HS-27A (cell line): ENCODE data around the gene ZNF330.
"Not testable (repeated sequence)": the region's sequence is repeated elsewhere in the genome, so short reads cannot be mapped to it uniquely, and the experiment has no call there.

Experiments used
- DNase-seq: peaks from one replicate; pipeline ENCODE4 v3.0.0-alpha.2; 2012; ENCODE audit warnings: low read depth, missing footprints

Gene ZNF330

GRCh38 chr4:141220691-141221659 lies at the start of gene ZNF330:
Gene ZNF330, plus strand, starts transcription at chr4:141220895. Its CDS starts 1,477 bp downstream, at chr4:141222372.
- peak; percentile 89 for DNase-seq

GRCh38 chr4:141174457-141174856 lies 46.2 kb upstream of the ZNF330 start:
- no peak for DNase-seq

DNA sequence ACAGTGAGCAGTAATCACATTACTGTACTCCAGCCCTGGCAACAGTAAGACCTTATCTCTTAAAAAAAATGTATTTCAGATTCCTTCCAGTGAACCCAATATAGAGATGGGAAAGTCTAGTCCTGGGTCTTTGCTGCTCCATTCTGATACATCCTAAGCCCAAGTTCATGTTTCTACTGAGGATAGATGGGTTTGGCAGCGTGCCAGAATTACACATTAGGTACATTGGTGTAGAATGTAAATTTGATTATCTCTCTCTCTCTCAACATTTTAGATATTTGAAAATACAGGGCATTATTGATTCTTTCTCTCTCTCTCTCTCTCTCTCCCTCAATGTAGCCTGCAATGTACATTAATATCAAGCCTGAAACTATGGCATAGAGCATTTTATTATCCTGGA lies 43.5 kb upstream of the ZNF330 start:
- DNase-seq: no peak

DNA sequence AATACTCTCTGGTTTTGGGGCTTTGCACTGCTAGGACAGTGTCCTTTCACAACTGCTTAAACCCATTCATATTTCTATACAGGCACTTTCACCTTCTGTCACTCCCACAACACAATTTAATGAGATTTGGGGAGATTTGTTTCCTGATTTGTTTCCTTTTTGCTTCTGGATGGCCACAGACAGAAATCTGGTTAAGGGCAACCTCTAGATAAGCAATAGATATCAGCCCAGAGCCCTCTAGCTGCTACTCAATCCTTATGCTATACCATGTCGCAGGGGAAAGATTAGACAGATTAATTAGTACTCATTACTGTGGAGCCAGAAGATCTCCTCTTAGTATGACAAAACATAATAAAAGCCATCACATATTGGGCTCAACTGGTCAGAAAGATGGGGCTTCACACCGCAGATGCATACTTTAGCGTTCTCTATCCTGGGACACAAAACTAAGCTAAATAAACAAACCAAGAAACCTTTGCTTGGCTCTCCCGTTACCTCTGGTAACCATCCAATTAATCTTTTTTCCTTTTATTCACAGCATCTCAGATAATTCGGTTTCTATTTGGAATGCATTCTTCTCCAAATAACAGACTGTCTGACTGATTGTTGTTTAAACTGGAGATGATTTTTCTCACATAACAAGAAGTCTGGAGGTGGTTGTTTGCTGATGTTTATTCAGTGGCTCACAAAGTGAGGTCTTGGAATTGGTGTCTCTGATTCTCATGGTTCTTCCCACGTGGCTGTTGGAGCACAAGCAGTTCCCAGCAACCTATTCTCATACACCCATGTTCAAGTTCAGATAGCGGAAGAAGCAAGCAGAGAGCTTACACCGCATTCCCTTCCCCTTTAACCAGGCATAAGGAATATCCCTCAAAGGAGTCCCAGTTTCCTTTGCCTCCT lies 41.0 kb upstream of the ZNF330 start:
- DNase-seq: no peak

DNA sequence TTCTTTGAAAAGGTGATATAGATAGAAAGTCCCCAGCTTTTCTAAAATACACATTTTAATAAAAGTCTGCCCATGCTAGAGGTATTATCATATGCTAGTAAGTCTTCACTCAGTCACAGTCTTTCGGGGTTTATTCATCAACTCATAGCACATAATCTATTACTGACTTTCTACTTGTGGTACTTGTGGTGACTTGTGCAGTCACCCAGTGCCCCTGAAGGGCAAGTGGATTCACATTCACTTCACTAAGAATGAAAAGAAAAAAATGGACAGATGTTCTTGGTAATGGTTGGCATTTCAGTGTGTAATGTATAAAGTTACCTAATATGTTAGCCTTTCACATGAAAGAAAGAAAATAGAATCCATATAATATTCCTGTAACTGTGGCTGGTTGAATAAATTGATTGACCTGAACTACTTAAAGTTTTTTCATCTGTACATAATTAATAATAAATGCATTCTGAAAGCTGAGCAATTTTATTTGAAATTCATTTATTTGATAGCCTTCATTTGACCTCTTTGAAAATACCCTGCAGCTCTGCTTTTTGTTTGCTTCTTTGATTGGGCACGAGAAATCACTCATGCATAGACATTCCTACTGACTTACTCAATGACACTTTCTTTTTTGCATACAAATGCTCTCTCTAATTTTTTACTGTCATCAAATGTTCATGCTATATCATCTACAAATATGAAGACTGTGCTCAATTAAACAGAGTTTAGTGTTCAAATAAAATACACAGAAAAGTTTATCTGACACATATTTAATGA lies 39.5 kb upstream of the ZNF330 start:
- DNase-seq: no peak

DNA sequence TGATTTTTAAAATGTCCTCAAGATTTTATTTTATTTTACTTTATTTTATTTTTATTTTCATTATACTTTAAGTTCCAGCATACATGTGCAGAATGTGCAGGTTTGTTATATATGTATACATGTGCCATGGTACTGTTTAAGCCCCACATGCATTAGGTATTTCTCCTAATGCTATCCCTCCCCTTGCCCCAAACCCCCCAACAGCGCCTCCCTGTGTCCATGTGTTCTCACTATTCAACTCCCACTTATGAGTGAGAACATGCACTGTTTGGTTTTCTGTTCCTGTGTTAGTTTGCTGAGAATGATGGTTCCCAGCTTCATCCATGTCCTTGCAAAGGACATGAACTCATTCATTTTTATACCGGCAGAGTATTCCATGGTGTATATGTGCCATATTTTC lies 37.2 kb upstream of the ZNF330 start:
- DNase-seq: not testable (repeated sequence)

- DNase-seq: no peak
These were observed 28.1 kb upstream of the ZNF330 start for GRCh38 chr4:141192564-141192963.

DNA sequence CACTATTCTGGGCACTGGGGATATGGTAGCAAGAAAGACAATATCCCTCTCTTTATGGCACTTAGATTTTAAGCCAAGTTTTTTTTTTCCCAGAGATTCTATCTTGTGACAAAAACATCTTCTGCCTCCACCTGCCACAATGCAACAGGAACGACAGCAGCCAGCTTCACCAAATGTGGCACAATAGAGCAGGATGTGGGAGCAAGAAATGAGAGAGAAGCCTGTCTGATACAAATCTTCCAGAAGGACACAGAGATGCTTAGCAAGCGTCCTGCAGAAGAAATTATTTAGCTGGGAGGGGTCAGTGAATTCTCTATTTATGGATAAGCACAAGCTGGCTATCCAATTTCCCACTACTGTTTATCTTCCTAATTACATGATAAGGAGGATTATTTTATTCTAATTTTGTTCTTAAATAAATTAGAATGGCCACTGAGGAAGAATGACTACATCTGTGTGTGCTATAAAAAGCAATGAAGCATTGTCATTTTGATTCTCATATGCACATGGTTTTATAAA lies 27.1 kb upstream of the ZNF330 start:
- DNase-seq: no peak

DNA sequence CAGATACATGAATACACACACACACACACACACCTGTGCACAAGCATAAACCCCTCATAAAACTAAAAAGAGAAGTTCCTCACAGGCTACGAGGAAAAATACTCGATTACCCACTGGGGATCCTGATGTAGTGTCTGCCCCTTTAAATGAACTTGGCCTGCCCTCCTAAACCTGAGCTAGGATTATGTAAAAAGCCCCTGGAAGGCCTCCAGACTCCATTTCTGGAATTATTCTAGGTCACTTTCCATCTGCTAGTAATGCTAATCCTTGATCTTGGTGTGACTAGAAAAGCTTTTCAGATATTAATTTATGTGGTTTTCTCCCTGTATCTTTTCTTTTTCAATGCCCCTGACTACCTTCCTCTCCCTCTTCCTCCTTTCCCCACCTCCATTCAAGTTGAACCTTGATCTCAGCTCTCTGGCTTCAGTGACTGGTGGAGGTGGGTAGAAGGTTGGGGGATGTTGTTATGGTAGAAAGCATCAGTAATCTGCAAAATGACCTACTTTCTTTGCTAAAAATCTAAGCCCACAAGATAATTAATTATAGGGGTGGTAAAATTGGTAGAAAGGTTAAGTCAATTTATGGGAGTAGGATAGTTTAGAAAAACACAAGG lies 25.5 kb upstream of the ZNF330 start:
- DNase-seq: no peak

DNA sequence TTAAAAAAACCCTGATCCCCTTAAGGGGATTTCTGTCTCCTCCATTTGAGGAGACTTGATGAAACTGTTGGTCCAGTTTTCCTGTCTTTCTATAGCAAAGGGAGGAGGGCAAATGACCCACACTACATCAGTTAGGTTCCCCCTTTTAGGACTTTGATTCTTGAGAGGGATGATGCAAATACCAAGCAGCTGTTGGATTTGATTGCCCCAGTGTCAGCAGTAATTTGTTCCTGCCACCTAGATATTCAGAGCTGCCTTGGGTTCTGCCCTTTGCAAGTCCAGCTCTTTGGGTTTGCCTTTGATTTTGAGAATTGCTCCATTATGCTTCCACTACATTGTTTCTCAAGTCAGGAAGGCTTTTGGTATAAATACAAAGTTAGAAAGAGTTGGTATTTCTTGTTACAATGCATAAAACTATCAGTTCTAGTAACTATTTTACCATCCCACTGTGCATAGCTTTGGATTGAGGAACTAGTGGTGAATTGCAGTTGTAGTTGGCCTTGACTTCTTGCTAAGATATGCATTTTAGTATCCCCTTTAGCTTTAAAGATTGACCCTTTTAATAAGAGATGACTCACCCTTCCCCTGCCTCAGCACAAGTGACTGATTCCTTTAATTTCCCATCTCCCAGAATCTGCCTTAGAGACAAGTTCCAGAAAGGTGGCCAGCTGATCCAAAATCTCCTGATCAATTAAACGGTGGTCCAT lies 24.3 kb upstream of the ZNF330 start:
- no peak for DNase-seq

GRCh38 chr4:141207961-141208360 lies 12.7 kb upstream of the ZNF330 start:
- no peak for DNase-seq

GRCh38 chr4:141210168-141210567 lies 10.5 kb upstream of the ZNF330 start:
- DNase-seq: no peak

DNA sequence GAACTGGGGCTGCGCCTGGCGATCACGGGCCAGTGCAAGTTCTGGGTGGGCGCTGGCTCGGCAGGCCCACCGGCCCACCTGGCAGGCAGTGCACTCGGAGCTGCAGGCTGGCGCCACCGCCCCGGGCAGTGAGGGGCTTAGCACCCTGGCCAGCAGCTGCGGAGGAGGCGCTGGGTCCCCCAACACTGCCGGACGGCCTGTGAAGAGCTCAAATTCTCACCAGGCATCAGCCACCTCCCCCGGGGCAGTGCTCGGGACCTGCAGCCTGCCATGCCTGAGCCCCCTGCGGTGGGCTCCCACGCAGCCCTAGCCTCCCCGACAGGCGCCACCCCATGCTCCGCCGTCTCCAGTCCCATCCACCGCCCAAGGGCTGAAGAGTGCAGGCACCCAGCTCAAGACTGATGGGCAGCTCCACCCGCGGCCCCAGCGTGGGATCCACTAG lies 7.1 kb upstream of the ZNF330 start:
- DNase-seq: no peak

DNA sequence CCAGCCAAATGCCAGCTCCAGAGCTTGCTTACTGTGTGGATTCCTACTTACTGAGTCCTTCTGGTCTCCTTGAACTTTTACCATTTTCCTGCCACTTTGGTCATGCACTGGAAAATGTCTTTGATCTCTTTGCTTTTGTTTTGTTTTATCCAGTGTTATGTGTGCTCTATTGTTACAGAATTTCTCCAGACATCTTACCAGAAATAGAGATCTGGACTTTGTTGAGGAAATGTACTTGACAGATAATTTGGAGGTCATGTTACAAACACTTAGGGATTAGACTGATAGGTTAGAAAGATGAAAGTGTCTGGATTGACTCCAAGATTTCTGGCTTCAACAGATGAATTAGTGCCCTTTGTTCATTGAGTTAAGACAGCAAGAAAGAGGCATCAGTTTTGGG lies 5.7 kb upstream of the ZNF330 start:
- DNase-seq: no peak

- no peak for DNase-seq
These were observed 4.5 kb upstream of the ZNF330 start for GRCh38 chr4:141216002-141216761.

- DNase-seq: no peak
These were observed 424 bp upstream of the ZNF330 start for GRCh38 chr4:141220271-141220670.

DNA sequence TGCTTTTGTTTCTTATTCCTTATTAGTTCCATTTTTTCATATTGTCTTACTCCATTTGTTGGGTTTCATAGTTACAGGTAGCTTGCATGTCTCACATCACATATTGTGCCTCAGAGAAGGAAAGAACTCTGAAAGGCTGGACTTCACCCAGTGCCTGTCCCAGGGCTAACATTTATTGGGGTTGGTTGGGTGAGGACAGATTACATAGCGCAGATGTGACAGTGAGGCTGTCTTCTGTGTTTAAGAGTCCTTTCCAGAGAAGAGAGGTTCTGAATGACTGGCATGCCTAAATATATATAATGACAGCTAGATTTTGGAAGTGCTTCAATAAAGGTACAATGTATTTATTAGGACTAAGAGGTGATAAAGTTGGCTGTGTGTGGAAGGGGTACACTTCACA lies 2.7 kb downstream of the ZNF330 start:
- DNase-seq: no peak

DNA sequence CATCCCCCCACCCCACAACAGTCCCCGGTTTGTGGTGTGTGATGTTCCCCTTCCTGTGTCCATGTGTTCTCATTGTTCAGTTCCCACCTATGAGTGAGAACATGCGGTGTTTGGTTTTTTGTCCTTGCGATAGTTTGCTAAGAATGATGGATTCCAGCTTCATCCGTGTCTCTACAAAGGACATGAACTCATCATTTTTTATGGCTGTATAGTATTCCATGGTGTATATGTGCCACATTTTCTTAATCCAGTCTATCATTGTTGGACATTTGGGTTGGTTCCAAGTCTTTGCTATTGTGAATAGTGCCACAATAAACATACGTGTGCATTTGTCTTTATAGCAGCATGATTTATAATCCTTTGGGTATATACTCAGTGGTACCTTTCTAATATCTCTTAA lies 6.6 kb downstream of the ZNF330 start:
- not testable (repeated sequence) for DNase-seq

- no peak for DNase-seq
These were observed 8.9 kb downstream of the ZNF330 start for GRCh38 chr4:141229408-141230101.
